ENCODE results near the gene RABGAP1L.

DNA sequence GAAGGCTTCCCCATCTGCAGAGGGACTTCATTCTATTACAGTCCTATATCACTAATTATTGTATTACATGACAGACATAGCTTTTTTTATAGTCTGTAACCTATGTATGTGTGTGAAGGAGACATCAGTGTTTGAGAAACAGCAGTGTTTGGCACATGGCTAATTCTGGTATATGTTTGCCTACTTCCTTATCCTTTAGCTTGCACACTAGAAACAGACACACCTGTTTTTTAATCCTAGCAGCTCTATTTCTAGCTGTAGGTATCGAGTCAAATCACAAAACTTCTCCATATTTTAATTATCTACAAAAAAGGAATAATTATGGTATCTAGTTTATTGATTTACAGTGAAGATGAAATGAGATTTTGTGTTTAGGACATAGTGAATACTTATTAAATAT, 711.0 kb downstream of the RABGAP1L start:
- TF ChIP-seq, protein P1, sequence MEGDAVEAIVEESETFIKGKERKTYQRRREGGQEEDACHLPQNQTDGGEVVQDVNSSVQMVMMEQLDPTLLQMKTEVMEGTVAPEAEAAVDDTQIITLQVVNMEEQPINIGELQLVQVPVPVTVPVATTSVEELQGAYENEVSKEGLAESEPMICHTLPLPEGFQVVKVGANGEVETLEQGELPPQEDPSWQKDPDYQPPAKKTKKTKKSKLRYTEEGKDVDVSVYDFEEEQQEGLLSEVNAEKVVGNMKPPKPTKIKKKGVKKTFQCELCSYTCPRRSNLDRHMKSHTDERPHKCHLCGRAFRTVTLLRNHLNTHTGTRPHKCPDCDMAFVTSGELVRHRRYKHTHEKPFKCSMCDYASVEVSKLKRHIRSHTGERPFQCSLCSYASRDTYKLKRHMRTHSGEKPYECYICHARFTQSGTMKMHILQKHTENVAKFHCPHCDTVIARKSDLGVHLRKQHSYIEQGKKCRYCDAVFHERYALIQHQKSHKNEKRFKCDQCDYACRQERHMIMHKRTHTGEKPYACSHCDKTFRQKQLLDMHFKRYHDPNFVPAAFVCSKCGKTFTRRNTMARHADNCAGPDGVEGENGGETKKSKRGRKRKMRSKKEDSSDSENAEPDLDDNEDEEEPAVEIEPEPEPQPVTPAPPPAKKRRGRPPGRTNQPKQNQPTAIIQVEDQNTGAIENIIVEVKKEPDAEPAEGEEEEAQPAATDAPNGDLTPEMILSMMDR (conservative IDR thresholded peaks at IDR 0.05), result no peak
- no peak for TF ChIP-seq EZH2 (IDR thresholded peaks at IDR 0.05; ENCODE audit: low read depth)
